ENCODE results near the gene KRT12.

GRCh38 chr17:40820228-40820838, 46.7 kb downstream of the KRT12 start:
- TF ChIP-seq POLR2AphosphoS5 (IDR thresholded peaks at IDR 0.05; ENCODE audit: low read depth, low read length) (no peak), POLR2A (IDR thresholded peaks at IDR 0.05; ENCODE audit: low read depth, low read length) (no peak), TAF1 (IDR thresholded peaks at IDR 0.05; ENCODE audit: low read depth, low read length) (no peak), SPI1 (IDR thresholded peaks at IDR 0.05; ENCODE audit: low read depth, low read length) (no peak), PAX5 (IDR thresholded peaks at IDR 0.05; ENCODE audit: insufficient read depth, low read length, severe bottlenecking) (no peak)

Measured in GM12891 (cell line).